T-helper 1 cell treated with Interleukin-12 subunit alpha and Interleukin-12 subunit beta and Interleukin-4 antibody, amounts not matched to agents 30 μg/mL and 1 μg/mL, for 36 hours (primary cell): Measurements from ENCODE around the gene NOXA1.

Experiments used
- H3K27ac Mint-ChIP-seq: one replicate; pipeline ENCODE4 v1.8.0; 2021; ENCODE audit warnings: mild to moderate bottlenecking, mixed read lengths
- H3K27me3 Mint-ChIP-seq: one replicate; pipeline ENCODE4 v1.8.0; 2021; ENCODE audit warnings: low read depth, mixed read lengths
- H3K36me3 Mint-ChIP-seq: one replicate; pipeline ENCODE4 v1.8.0; 2021; ENCODE audit warnings: low read depth, mixed read lengths
- H3K4me1 Mint-ChIP-seq: one replicate; pipeline ENCODE4 v1.8.0; 2021; ENCODE audit warnings: low read depth, mixed read lengths
- H3K4me3 Mint-ChIP-seq: one replicate; pipeline ENCODE4 v1.8.0; 2021; ENCODE audit warnings: mild to moderate bottlenecking, moderate library complexity, mixed read lengths
- H3K9me3 Mint-ChIP-seq: one replicate; pipeline ENCODE4 v1.8.0; 2021; ENCODE audit warnings: mixed read lengths

NOXA1 gene

GRCh38 chr9:137454597-137455358 is 31.6 kb downstream of the NOXA1 start:
- Mint-ChIP-seq H3K4me3 (peak overlapping the region; percentile 64), H3K4me1 (peaks cover 12% of the 10 kb centered on the region), H3K9me3 (no peaks in the 10 kb centered on the region), H3K27me3 (no peaks in the 10 kb centered on the region), H3K27ac (peak overlapping the region; percentile 45), H3K36me3 (peaks cover 4% of the 10 kb centered on the region)

- no peaks in the 10 kb centered on the region for H3K27me3 Mint-ChIP-seq
- no peaks in the 10 kb centered on the region for H3K9me3 Mint-ChIP-seq
- H3K36me3 Mint-ChIP-seq = peaks cover 4% of the 10 kb centered on the region
- H3K27ac Mint-ChIP-seq = peak overlapping the region; percentile 9
- no peak overlapping the region for H3K4me3 Mint-ChIP-seq
- peaks cover 10% of the 10 kb centered on the region for H3K4me1 Mint-ChIP-seq
These were observed 32.3 kb downstream of the NOXA1 start for GRCh38 chr9:137455359-137455991.

GRCh38 chr9:137456061-137456863 is 33.1 kb downstream of the NOXA1 start:
- peak overlapping the region; percentile 37 for H3K4me3 Mint-ChIP-seq
- peaks cover 4% of the 10 kb centered on the region for H3K36me3 Mint-ChIP-seq
- H3K27ac Mint-ChIP-seq = peak overlapping the region; percentile 52
- no peaks in the 10 kb centered on the region for H3K27me3 Mint-ChIP-seq
- H3K4me1 Mint-ChIP-seq = peaks cover 10% of the 10 kb centered on the region
- H3K9me3 Mint-ChIP-seq = no peaks in the 10 kb centered on the region

- peak overlapping the region; percentile 21 for H3K4me3 Mint-ChIP-seq
- H3K9me3 Mint-ChIP-seq = no peaks in the 10 kb centered on the region
- H3K4me1 Mint-ChIP-seq = peaks cover 10% of the 10 kb centered on the region
- peak overlapping the region; percentile 52 for H3K27ac Mint-ChIP-seq
- peaks cover 4% of the 10 kb centered on the region for H3K36me3 Mint-ChIP-seq
- H3K27me3 Mint-ChIP-seq = no peaks in the 10 kb centered on the region
These were observed 33.7 kb downstream of the NOXA1 start for GRCh38 chr9:137456864-137457405.

GRCh38 chr9:137457406-137458193 is 34.4 kb downstream of the NOXA1 start:
- peaks cover 8% of the 10 kb centered on the region for H3K4me1 Mint-ChIP-seq
- H3K27me3 Mint-ChIP-seq = no peaks in the 10 kb centered on the region
- no peak overlapping the region for H3K27ac Mint-ChIP-seq
- H3K36me3 Mint-ChIP-seq = peaks cover 4% of the 10 kb centered on the region
- H3K4me3 Mint-ChIP-seq = peak overlapping the region; percentile 48
- H3K9me3 Mint-ChIP-seq = no peaks in the 10 kb centered on the region

GRCh38 chr9:137458194-137459151 is 35.3 kb downstream of the NOXA1 start:
- Mint-ChIP-seq H3K27me3 (no peaks in the 10 kb centered on the region), H3K4me3 (no peak overlapping the region), H3K9me3 (no peaks in the 10 kb centered on the region), H3K27ac (no peak overlapping the region), H3K4me1 (peaks cover 8% of the 10 kb centered on the region), H3K36me3 (peaks cover 4% of the 10 kb centered on the region)

GRCh38 chr9:137459152-137459600 is 36.0 kb downstream of the NOXA1 start, which contains the start of gene NSMF:
Gene NSMF, minus strand, starts transcription at chr9:137459334. Its CDS starts 232 bp downstream, at chr9:137459102.
- Mint-ChIP-seq H3K36me3 (peaks cover 4% of the 10 kb centered on the region), H3K27ac (peak within 1 kb of the TSS; percentile 64), H3K4me3 (no peak within 1 kb of the TSS), H3K27me3 (no peaks in the 10 kb centered on the region), H3K9me3 (no peaks in the 10 kb centered on the region), H3K4me1 (peaks cover 5% of the 10 kb centered on the region)

GRCh38 chr9:137459601-137460362 is 36.6 kb downstream of the NOXA1 start:
- Mint-ChIP-seq H3K9me3 (no peaks in the 10 kb centered on the region), H3K4me1 (peaks cover 2% of the 10 kb centered on the region), H3K27ac (peak overlapping the region; percentile 64), H3K36me3 (peaks cover 4% of the 10 kb centered on the region), H3K4me3 (no peak overlapping the region), H3K27me3 (no peaks in the 10 kb centered on the region)

GRCh38 chr9:137460363-137461315 is 37.4 kb downstream of the NOXA1 start:
- no peak overlapping the region for H3K4me3 Mint-ChIP-seq
- no peaks in the 10 kb centered on the region for H3K9me3 Mint-ChIP-seq
- no peak overlapping the region for H3K27ac Mint-ChIP-seq
- H3K4me1 Mint-ChIP-seq = peaks cover 2% of the 10 kb centered on the region
- H3K36me3 Mint-ChIP-seq = peaks cover 4% of the 10 kb centered on the region
- H3K27me3 Mint-ChIP-seq = no peaks in the 10 kb centered on the region

- Mint-ChIP-seq H3K4me1 (peaks cover 2% of the 10 kb centered on the region), H3K36me3 (peaks cover under 1% of the 10 kb centered on the region), H3K27me3 (no peaks in the 10 kb centered on the region), H3K27ac (peak overlapping the region; percentile 52), H3K9me3 (no peaks in the 10 kb centered on the region), H3K4me3 (no peak overlapping the region)
These were observed 38.1 kb downstream of the NOXA1 start for GRCh38 chr9:137461316-137461662.

- peak overlapping the region; percentile 77 for H3K27ac Mint-ChIP-seq
- H3K4me1 Mint-ChIP-seq = no peaks in the 10 kb centered on the region
- peak overlapping the region; percentile 63 for H3K4me3 Mint-ChIP-seq
- H3K9me3 Mint-ChIP-seq = no peaks in the 10 kb centered on the region
- H3K36me3 Mint-ChIP-seq = no peaks in the 10 kb centered on the region
- no peaks in the 10 kb centered on the region for H3K27me3 Mint-ChIP-seq
These were observed 38.6 kb downstream of the NOXA1 start for GRCh38 chr9:137461663-137462395.
